GM12878 (cell line): ENCODE measurements around the gene PLEKHA6.

Experiments used
- EGR1 ChIP-seq, 2 experiments: IDR thresholded peaks; 1 replicate in 1 of 2; 2 replicates in 1 of 2; pipeline ENCODE4 v1.6.1; 2011 to 2012; ENCODE audit warnings: low read depth in 2 of 2, low read length in 2 of 2, borderline replicate concordance in 1 of 2, mild to moderate bottlenecking in 1 of 2, moderate library complexity in 1 of 2
- POLR2AphosphoS5 ChIP-seq: IDR thresholded peaks from 2 replicates; pipeline ENCODE4 v1.6.1; 2011; ENCODE audit warnings: mild to moderate bottlenecking, low read length, inconsistent platforms
- TF ChIP-seq, protein P1 (sequence below), 3 experiments: IDR thresholded peaks in 2 of 3; conservative IDR thresholded peaks in 1 of 3; 2 replicates each; pipeline ENCODE4 v1.5.1; 2011; ENCODE audit warnings: low read depth in 3 of 3, low read length in 3 of 3, mild to moderate bottlenecking in 3 of 3, control low read depth in 2 of 3, moderate library complexity in 2 of 3, inconsistent platforms in 1 of 3, mixed read lengths in 1 of 3; ENCODE audit not compliant: control insufficient read depth in 2 of 3, insufficient read depth in 1 of 3; ENCODE audit errors: extremely low read depth in 1 of 3

DNA sequence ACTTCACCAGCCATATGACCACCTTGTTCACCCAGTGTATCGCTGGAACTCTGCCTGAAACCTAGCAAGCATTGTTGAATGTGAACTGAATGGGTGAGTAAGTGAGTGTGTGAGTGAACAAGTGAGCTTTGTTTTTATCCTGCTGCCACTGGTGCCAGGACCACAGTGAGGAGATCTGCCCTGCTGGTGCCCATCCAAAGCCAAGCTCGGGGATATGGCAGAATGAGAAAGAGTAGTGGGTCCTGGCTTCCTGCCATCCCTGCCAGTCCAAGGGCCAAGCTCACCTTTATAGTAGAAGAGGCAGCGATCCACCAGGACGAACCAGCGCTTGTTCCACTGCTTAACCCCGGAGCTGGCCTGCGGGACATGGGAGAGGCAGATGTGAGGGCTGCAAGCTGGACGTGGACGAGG lies 92.5 kb downstream of the PLEKHA6 start:
- TF ChIP-seq, protein P1, sequence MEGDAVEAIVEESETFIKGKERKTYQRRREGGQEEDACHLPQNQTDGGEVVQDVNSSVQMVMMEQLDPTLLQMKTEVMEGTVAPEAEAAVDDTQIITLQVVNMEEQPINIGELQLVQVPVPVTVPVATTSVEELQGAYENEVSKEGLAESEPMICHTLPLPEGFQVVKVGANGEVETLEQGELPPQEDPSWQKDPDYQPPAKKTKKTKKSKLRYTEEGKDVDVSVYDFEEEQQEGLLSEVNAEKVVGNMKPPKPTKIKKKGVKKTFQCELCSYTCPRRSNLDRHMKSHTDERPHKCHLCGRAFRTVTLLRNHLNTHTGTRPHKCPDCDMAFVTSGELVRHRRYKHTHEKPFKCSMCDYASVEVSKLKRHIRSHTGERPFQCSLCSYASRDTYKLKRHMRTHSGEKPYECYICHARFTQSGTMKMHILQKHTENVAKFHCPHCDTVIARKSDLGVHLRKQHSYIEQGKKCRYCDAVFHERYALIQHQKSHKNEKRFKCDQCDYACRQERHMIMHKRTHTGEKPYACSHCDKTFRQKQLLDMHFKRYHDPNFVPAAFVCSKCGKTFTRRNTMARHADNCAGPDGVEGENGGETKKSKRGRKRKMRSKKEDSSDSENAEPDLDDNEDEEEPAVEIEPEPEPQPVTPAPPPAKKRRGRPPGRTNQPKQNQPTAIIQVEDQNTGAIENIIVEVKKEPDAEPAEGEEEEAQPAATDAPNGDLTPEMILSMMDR (IDR thresholded peaks at IDR 0.05 in 2 of 3, conservative IDR thresholded peaks at IDR 0.05 in 1 of 3; ENCODE audit: control insufficient read depth in 2 of 3, extremely low read depth in 1 of 3, insufficient read depth in 1 of 3, low read depth in 3 of 3, low read length in 3 of 3): no peak
- TF ChIP-seq EGR1 (IDR thresholded peaks at IDR 0.05; ENCODE audit: borderline replicate concordance in 1 of 2, low read depth in 2 of 2, low read length in 2 of 2): no peak
- TF ChIP-seq POLR2AphosphoS5: no peak
